IPS DF 6.9 (cell line): ENCODE data around the gene PLEK.

ENCODE experiments used
- DNase-seq: peaks from one replicate; pipeline ENCODE4 v3.0.0-alpha.2; 2013; ENCODE audit warnings: low read depth, low spot score
- H3K27ac ChIP-seq: one replicate; pipeline ENCODE4 v1.5.1; 2013; ENCODE audit warnings: low read length, control low read depth
- H3K27me3 ChIP-seq: 2 replicates; pipeline ENCODE4 v1.6.1; 2013; ENCODE audit warnings: mild to moderate bottlenecking, low read length; ENCODE audit not compliant: control insufficient read depth, insufficient read depth
- H3K36me3 ChIP-seq: 2 replicates; pipeline ENCODE4 v1.6.1; 2013; ENCODE audit warnings: low read length; ENCODE audit not compliant: control insufficient read depth, insufficient read depth
- H3K4me1 ChIP-seq: 2 replicates; pipeline ENCODE4 v1.6.1; 2013; ENCODE audit warnings: low read length; ENCODE audit not compliant: control insufficient read depth, insufficient read depth
- H3K4me3 ChIP-seq: 2 replicates; pipeline ENCODE4 v1.5.1; 2013; ENCODE audit warnings: mild to moderate bottlenecking, low read length
- H3K9me3 ChIP-seq: 2 replicates; pipeline ENCODE4 v1.6.1; 2013; ENCODE audit warnings: low read length, inconsistent platforms; ENCODE audit not compliant: control insufficient read depth, insufficient read depth
- WGBS: extraction: QIAGEN DNeasy Blood & Tissue Kit; methylation state at CpG from one replicate; pipeline ENCODE4 v1.1.7; 2013; ENCODE audit warnings: mixed read lengths, missing lambda C conversion rate; ENCODE audit not compliant: insufficient read length, insufficient coverage; 5-methylcytosine and 5-hydroxymethylcytosine counted together

The PLEK gene

GRCh38 chr2:68352651-68353391, 12.3 kb upstream of the PLEK start:
- no peaks in the 10 kb centered on the region for H3K4me1 ChIP-seq
- no CpG with 5 or more reads among the region's 2 CpGs for WGBS
- no peaks in the 10 kb centered on the region for H3K36me3 ChIP-seq
- no peak for DNase-seq
- H3K4me3 ChIP-seq = no peak overlapping the region
- no peak overlapping the region for H3K27ac ChIP-seq
- H3K9me3 ChIP-seq = no peaks in the 10 kb centered on the region
- no peaks in the 10 kb centered on the region for H3K27me3 ChIP-seq

GRCh38 chr2:68356599-68357239, 8.4 kb upstream of the PLEK start:
- no CpG with 5 or more reads among the region's 4 CpGs for WGBS
- H3K4me3 ChIP-seq = no peak overlapping the region
- H3K27me3 ChIP-seq = no peaks in the 10 kb centered on the region
- no peak overlapping the region for H3K27ac ChIP-seq
- no peaks in the 10 kb centered on the region; the same call in 1 of the 2 replicates for H3K4me1 ChIP-seq
- H3K36me3 ChIP-seq = no peaks in the 10 kb centered on the region
- H3K9me3 ChIP-seq = no peaks in the 10 kb centered on the region
- no peak for DNase-seq

GRCh38 chr2:68357605-68358337, 7.3 kb upstream of the PLEK start:
- H3K4me1 ChIP-seq = no peaks in the 10 kb centered on the region; the same call in 1 of the 2 replicates
- H3K27ac ChIP-seq = no peak overlapping the region
- DNase-seq = peak; percentile 55
- no peak overlapping the region for H3K4me3 ChIP-seq
- no peaks in the 10 kb centered on the region for H3K9me3 ChIP-seq
- H3K36me3 ChIP-seq = no peaks in the 10 kb centered on the region
- no peaks in the 10 kb centered on the region for H3K27me3 ChIP-seq
- no CpG with 5 or more reads among the region's 6 CpGs for WGBS

- no peaks in the 10 kb centered on the region for H3K36me3 ChIP-seq
- no peaks in the 10 kb centered on the region for H3K27me3 ChIP-seq
- DNase-seq = no peak
- WGBS = no CpG with 5 or more reads among the region's 3 CpGs
- H3K27ac ChIP-seq = no peak overlapping the region
- no peaks in the 10 kb centered on the region for H3K9me3 ChIP-seq
- H3K4me3 ChIP-seq = no peak overlapping the region
- no peaks in the 10 kb centered on the region; the same call in 1 of the 2 replicates for H3K4me1 ChIP-seq
Measured at GRCh38 chr2:68359889-68360288, 5.2 kb upstream of the PLEK start.

- H3K4me1 ChIP-seq = no peaks in the 10 kb centered on the region; the same call in 1 of the 2 replicates
- H3K4me3 ChIP-seq = no peak overlapping the region
- no peak overlapping the region for H3K27ac ChIP-seq
- H3K27me3 ChIP-seq = no peaks in the 10 kb centered on the region
- DNase-seq = peak; percentile 39
- no CpG with 5 or more reads among the region's 12 CpGs for WGBS
- no peaks in the 10 kb centered on the region for H3K36me3 ChIP-seq
- no peaks in the 10 kb centered on the region for H3K9me3 ChIP-seq
Measured at GRCh38 chr2:68362069-68362468, 3.0 kb upstream of the PLEK start.

GRCh38 chr2:68362749-68363148, 2.3 kb upstream of the PLEK start:
- DNase-seq = no peak
- Histone ChIP-seq H3K36me3 (no peaks in the 10 kb centered on the region), H3K4me3 (no peak overlapping the region)

GRCh38 chr2:68363721-68364120, 1.4 kb upstream of the PLEK start:
- WGBS = no CpG with 5 or more reads among the region's 4 CpGs
- Histone ChIP-seq H3K27me3 (no peaks in the 10 kb centered on the region), H3K36me3 (no peaks in the 10 kb centered on the region), H3K4me1 (no peaks in the 10 kb centered on the region), H3K27ac (no peak overlapping the region), H3K9me3 (no peaks in the 10 kb centered on the region), H3K4me3 (no peak overlapping the region)
- DNase-seq = no peak

More at GRCh38 chr2:68362749-68363148, 2.3 kb upstream of the PLEK start:
- WGBS = no CpG with 5 or more reads among the region's 7 CpGs
- Histone ChIP-seq H3K27me3 (no peaks in the 10 kb centered on the region), H3K27ac (no peak overlapping the region), H3K4me1 (no peaks in the 10 kb centered on the region; the same call in 1 of the 2 replicates), H3K9me3 (no peaks in the 10 kb centered on the region)

- no peak overlapping the region for H3K4me3 ChIP-seq
- no peak overlapping the region for H3K27ac ChIP-seq
- H3K27me3 ChIP-seq = no peaks in the 10 kb centered on the region
- H3K9me3 ChIP-seq = no peaks in the 10 kb centered on the region
- no CpG with 5 or more reads among the region's 4 CpGs for WGBS
- no peaks in the 10 kb centered on the region for H3K36me3 ChIP-seq
- DNase-seq = no peak
- no peaks in the 10 kb centered on the region for H3K4me1 ChIP-seq
Measured at GRCh38 chr2:68366083-68366560, 1.0 kb downstream of the PLEK start.

- H3K27ac ChIP-seq = no peak overlapping the region
Measured at GRCh38 chr2:68367953-68368653, 3.0 kb downstream of the PLEK start.

More at GRCh38 chr2:68367953-68368653, 3.0 kb downstream of the PLEK start:
- DNase-seq = no peak
- WGBS = no CpG with 5 or more reads among the region's 5 CpGs
- H3K36me3 ChIP-seq = no peaks in the 10 kb centered on the region
- no peaks in the 10 kb centered on the region for H3K4me1 ChIP-seq
- no peak overlapping the region for H3K4me3 ChIP-seq
- H3K9me3 ChIP-seq = no peaks in the 10 kb centered on the region
- H3K27me3 ChIP-seq = no peaks in the 10 kb centered on the region
